NCI-H2029 (cell line): ENCODE measurements around the gene C1QTNF12.

Experiments
- DNase-seq: peaks from one replicate; lab custom pipeline; 2025; lab: John Stamatoyannopoulos, UW

The C1QTNF12 gene

GRCh38 chr1:1281533-1282321 is 35.2 kb upstream of the C1QTNF12 start:
- DNase-seq = peak; percentile 53

- no peak for DNase-seq
These were observed 34.4 kb upstream of the C1QTNF12 start for GRCh38 chr1:1280782-1281481.

GRCh38 chr1:1279028-1279427 is 32.5 kb upstream of the C1QTNF12 start:
- DNase-seq = no peak

- no peak for DNase-seq
These were observed 32.1 kb upstream of the C1QTNF12 start for GRCh38 chr1:1278620-1279019.

- no peak for DNase-seq
These were observed 29.3 kb upstream of the C1QTNF12 start for GRCh38 chr1:1275836-1276235.

GRCh38 chr1:1274931-1275431 is 28.5 kb upstream of the C1QTNF12 start:
- DNase-seq = no peak

- DNase-seq = no peak
These were observed 27.9 kb upstream of the C1QTNF12 start for GRCh38 chr1:1274299-1274930.

GRCh38 chr1:1273512-1274298 is 27.2 kb upstream of the C1QTNF12 start, which contains the start of gene UBE2J2:
Gene UBE2J2, minus strand, starts transcription at chr1:1273854. Its CDS starts 5,862 bp downstream, at chr1:1267992.
- peak; percentile 81 for DNase-seq

GRCh38 chr1:1273209-1273511 is 26.6 kb upstream of the C1QTNF12 start:
- DNase-seq = no peak

GRCh38 chr1:1272341-1273208 is 26.1 kb upstream of the C1QTNF12 start:
- DNase-seq = peak; percentile 68

GRCh38 chr1:1270813-1271212 is 24.3 kb upstream of the C1QTNF12 start:
- no peak for DNase-seq

GRCh38 chr1:1268284-1268682 is 21.8 kb upstream of the C1QTNF12 start:
- DNase-seq = no peak

GRCh38 chr1:1267488-1268283 is 21.2 kb upstream of the C1QTNF12 start:
- no peak for DNase-seq

GRCh38 chr1:1264868-1265272 is 18.3 kb upstream of the C1QTNF12 start:
- DNase-seq = no peak

GRCh38 chr1:1264026-1264425 is 17.5 kb upstream of the C1QTNF12 start:
- DNase-seq = no peak

GRCh38 chr1:1262758-1263157 is 16.2 kb upstream of the C1QTNF12 start:
- no peak for DNase-seq

- no peak for DNase-seq
These were observed 15.5 kb upstream of the C1QTNF12 start for GRCh38 chr1:1262071-1262470.

GRCh38 chr1:1260843-1261560 is 14.5 kb upstream of the C1QTNF12 start:
- no peak for DNase-seq

GRCh38 chr1:1259951-1260600 is 13.6 kb upstream of the C1QTNF12 start:
- peak; percentile 72 for DNase-seq
